ENCODE data around the gene DOCK2. TPM values are rescaled to one million over a fixed set of nuclear protein-coding genes. Genes with fewer than 3 reads are reported as not detected.

DOCK2 gene
- total RNA-seq, 1 experiment from 2014 or later: 4.6 TPM

GRCh38 chr5:170081616-170082015 lies 444.5 kb downstream of the DOCK2 start (continued):
- TF ChIP-seq TEAD4 (CRISPR knock-in tag; IDR thresholded peaks at IDR 0.05) (no peak), SP1 (CRISPR knock-in tag; conservative IDR thresholded peaks at IDR 0.05) (no peak), RORB (CRISPR knock-in tag; IDR thresholded peaks at IDR 0.05) (no peak), E2F5 (CRISPR knock-in tag; IDR thresholded peaks at IDR 0.05) (no peak), ZNF138 (CRISPR knock-in tag; conservative IDR thresholded peaks at IDR 0.05) (no peak)

GRCh38 chr5:170082701-170083100 lies 445.6 kb downstream of the DOCK2 start:
- no peaks in the 10 kb centered on the region for H3K4me1 Mint-ChIP-seq
- no peak overlapping the region for H3K4me3 Mint-ChIP-seq
- H3K27ac Mint-ChIP-seq: no peak overlapping the region
- DNase-seq (ENCODE audit: low spot score) (no peak), ATAC-seq (no peak)
- H3K9me3 Mint-ChIP-seq: no peaks in the 10 kb centered on the region
- ChIA-PET CTCF (interaction anchor here (4.0 kb wide), 1 partner anchor 12 kb away, joined by 21 read pairs; no protein-coding TSS in a partner anchor), POLR2A (no interaction called here)
- TF ChIP-seq NFE2L1 (CRISPR knock-in tag; IDR thresholded peaks at IDR 0.05): no peak
- no peak for TF ChIP-seq EMX1 (CRISPR knock-in tag; IDR thresholded peaks at IDR 0.05)
- TF ChIP-seq USF1 (CRISPR knock-in tag; IDR thresholded peaks at IDR 0.05): no peak
- no peak for TF ChIP-seq ARID4B (CRISPR knock-in tag; IDR thresholded peaks at IDR 0.05; ENCODE audit: borderline replicate concordance)
- TF ChIP-seq ZNF121 (CRISPR knock-in tag; IDR thresholded peaks at IDR 0.05): no peak
- TF ChIP-seq ZBTB43 (CRISPR knock-in tag; IDR thresholded peaks at IDR 0.05): no peak
- TF ChIP-seq FOXP4 (CRISPR knock-in tag; IDR thresholded peaks at IDR 0.05): no peak
- TF ChIP-seq MYBL2 (CRISPR knock-in tag; IDR thresholded peaks at IDR 0.05): no peak
- no peak for TF ChIP-seq TCF7 (CRISPR knock-in tag; IDR thresholded peaks at IDR 0.05; ENCODE audit: low read depth)
- no peak for TF ChIP-seq RELA (CRISPR knock-in tag; IDR thresholded peaks at IDR 0.05; ENCODE audit: borderline replicate concordance)
- no peak for TF ChIP-seq ZNF512 (CRISPR knock-in tag; IDR thresholded peaks at IDR 0.05; ENCODE audit: borderline replicate concordance)
- TF ChIP-seq PRRX2 (CRISPR knock-in tag; IDR thresholded peaks at IDR 0.05): no peak
- TF ChIP-seq JAZF1 (CRISPR knock-in tag; IDR thresholded peaks at IDR 0.05): no peak
- no peak for TF ChIP-seq SMAD3 (CRISPR knock-in tag; IDR thresholded peaks at IDR 0.05; ENCODE audit: borderline replicate concordance)
- no peak for TF ChIP-seq ETV6 (CRISPR knock-in tag; IDR thresholded peaks at IDR 0.05)
- TF ChIP-seq ZSCAN18 (CRISPR knock-in tag; IDR thresholded peaks at IDR 0.05): no peak
- TF ChIP-seq CREM (CRISPR knock-in tag; IDR thresholded peaks at IDR 0.05): no peak
- TF ChIP-seq TP53 (CRISPR knock-in tag; IDR thresholded peaks at IDR 0.05): no peak
- no peak for TF ChIP-seq E2F5 (CRISPR knock-in tag; IDR thresholded peaks at IDR 0.05)
- H3K36me3 Mint-ChIP-seq: no peaks in the 10 kb centered on the region
- no peaks in the 10 kb centered on the region for H3K27me3 Mint-ChIP-seq (ENCODE audit: low read depth)

Measured in WTC11 (cell line).